Endothelial cell of umbilical vein (primary cell): ENCODE measurements around the gene SYT2. TPM values are rescaled to one million over a fixed set of nuclear protein-coding genes. Genes with fewer than 3 reads are reported as not detected.
"Not testable (repeated sequence)": the region's sequence is repeated elsewhere in the genome, so short reads cannot be mapped to it uniquely, and the experiment has no call there.

ENCODE experiments used
- BruUV-seq: library from RNA; stranded (reverse); fragments of 400-500 nt; replicated peaks from 2 replicates; lab custom pipeline; 2021; lab: Mats Ljungman, UMichigan
- CTCF ChIA-PET: fragments of 300-600, 350-600 bp; sonication (Branson Sonifier 250); formaldehyde crosslinking; loops from one replicate; lab custom pipeline; 2021; ENCODE audit warnings: antibody characterized with exemption, inconsistent platforms; lab: Charles Lee
- POLR2A ChIA-PET: fragments of 300-600, 350-600 bp; sonication (Branson Sonifier 250); formaldehyde crosslinking; loops from one replicate; lab custom pipeline; 2021; ENCODE audit warnings: antibody characterized with exemption, inconsistent platforms; lab: Charles Lee
- DNase-seq: peaks from one replicate; pipeline ENCODE4 v3.0.0-alpha.2; 2011; ENCODE audit warnings: low read depth, low spot score
- FAIRE-seq: peaks from 2 replicates; lab custom pipeline; 2011; peaks lifted over from hg19 to GRCh38; lab: Jason Lieb, UNC
- H2AFZ ChIP-seq: 2 replicates; pipeline ENCODE4 v1.6.0; 2012; ENCODE audit warnings: low read depth, low read length, control low read depth, inconsistent platforms
- H3K27ac ChIP-seq: 2 replicates; pipeline ENCODE4 v1.5.1; 2011; ENCODE audit warnings: low read depth, mild to moderate bottlenecking, control low read depth, low read length, moderate library complexity; ENCODE audit not compliant: insufficient read depth
- H3K27me3 ChIP-seq, 2 experiments: 2 replicates each; pipeline versions ENCODE4 v1.6.0 to v1.6.1; 2011; ENCODE audit warnings: low read length in 2 of 2, mixed read lengths in 1 of 2; ENCODE audit not compliant: control insufficient read depth in 2 of 2, insufficient read depth in 2 of 2
- H3K36me3 ChIP-seq, 2 experiments: 2 replicates in 1 of 2; 3 replicates in 1 of 2; pipeline ENCODE4 v1.5.1; 2011; ENCODE audit warnings: low read length in 2 of 2, mild to moderate bottlenecking in 1 of 2, moderate library complexity in 1 of 2; ENCODE audit not compliant: control insufficient read depth in 2 of 2, insufficient read depth in 2 of 2; ENCODE audit errors: extremely low read depth in 1 of 2
- H3K4me1 ChIP-seq: 3 replicates; pipeline ENCODE4 v1.5.1; 2011; ENCODE audit warnings: mild to moderate bottlenecking, low read length; ENCODE audit not compliant: control insufficient read depth, insufficient read depth; ENCODE audit errors: extremely low read depth
- H3K4me2 ChIP-seq: 2 replicates; pipeline ENCODE4 v1.6.1; 2011; ENCODE audit warnings: low read length, control low read depth, mixed read lengths; ENCODE audit not compliant: insufficient read depth
- H3K4me3 ChIP-seq, 3 experiments: fragments of 200-600 bp in 1 of 3; sonication (generic), shearing (Covaris generic) in 1 of 3; replicated peaks in 1 of 3; 2 replicates each; pipeline ENCODE4 v1.5.1; 2011 to 2016; ENCODE audit warnings: control low read depth in 3 of 3, low read length in 3 of 3, mild to moderate bottlenecking in 2 of 3, inconsistent platforms in 1 of 3, low read depth in 1 of 3, moderate library complexity in 1 of 3; ENCODE audit not compliant: insufficient read depth in 1 of 3
- H3K79me2 ChIP-seq: 2 replicates; pipeline ENCODE4 v1.6.0; 2012; ENCODE audit warnings: low read length, inconsistent platforms; ENCODE audit not compliant: control insufficient read depth, insufficient read depth
- H3K9ac ChIP-seq: replicated peaks from 2 replicates; pipeline ENCODE3; 2011; ENCODE audit warnings: low read length, control low read depth; ENCODE audit not compliant: insufficient read depth; ENCODE audit errors: extremely low read depth
- H3K9me1 ChIP-seq: replicated peaks from 3 replicates; pipeline ENCODE4 v1.6.0; 2011; ENCODE audit warnings: mild to moderate bottlenecking, low read length; ENCODE audit not compliant: control insufficient read depth, insufficient read depth; ENCODE audit errors: extremely low read depth
- H3K9me3 ChIP-seq: replicated peaks from 2 replicates; pipeline ENCODE4 v1.5.1; 2012; ENCODE audit warnings: low read length, inconsistent platforms; ENCODE audit not compliant: control insufficient read depth, insufficient read depth
- H4K20me1 ChIP-seq: replicated peaks from 2 replicates; pipeline ENCODE3; 2011; ENCODE audit warnings: mild to moderate bottlenecking, low read length; ENCODE audit not compliant: control insufficient read depth, insufficient read depth; ENCODE audit errors: extremely low read depth
- GATA2 ChIP-seq: IDR thresholded peaks from 2 replicates; pipeline ENCODE4 v1.7.0; 2011; ENCODE audit warnings: low read depth, mild to moderate bottlenecking, moderate library complexity, mixed read lengths, low read length; ENCODE audit not compliant: insufficient read length, insufficient read depth
- dilution Hi-C: fragments of 300-500 bp; cut with MboI; formaldehyde crosslinking; loops from one replicate; pipeline ENCODE4 v1.15.0; 2019; ENCODE audit warnings: low sequenced_read_pairs; ENCODE audit not compliant: extremely low pct_ligation_motif_present
- intact Hi-C: fragments of 100-400 bp; cut with micrococcal nuclease; formaldehyde crosslinking; loops from one replicate; pipeline ENCODE4 v1.10.0; 2022
- polyA plus RNA-seq, 4 experiments: library from polyadenylated mRNA; depleted of rRNA in 3 of 4; stranded (reverse) in 3 of 4; unstranded in 1 of 4; fragments of >200 nt; gene quantifications; 2 replicates each; pipeline versions ENCODE4 v1.2.1 to v1.2.3, GENCODE V29; 2011 to 2012; ENCODE audit warnings: missing spikeins in 1 of 4
- total RNA-seq: library from RNA; stranded (reverse); gene quantifications from 2 replicates; pipeline ENCODE4 v1.2.3, GENCODE V29; 2021
- TF ChIP-seq, protein P1 (sequence below): IDR thresholded peaks from 2 replicates; pipeline ENCODE4 v1.6.1; 2011; ENCODE audit not compliant: insufficient read depth, insufficient read length

The SYT2 gene
- total and polyA plus RNA-seq, 2 donors (not counting 3 experiments of a cell fraction or from before 2014, with no cell fraction given), result not detected

DNA sequence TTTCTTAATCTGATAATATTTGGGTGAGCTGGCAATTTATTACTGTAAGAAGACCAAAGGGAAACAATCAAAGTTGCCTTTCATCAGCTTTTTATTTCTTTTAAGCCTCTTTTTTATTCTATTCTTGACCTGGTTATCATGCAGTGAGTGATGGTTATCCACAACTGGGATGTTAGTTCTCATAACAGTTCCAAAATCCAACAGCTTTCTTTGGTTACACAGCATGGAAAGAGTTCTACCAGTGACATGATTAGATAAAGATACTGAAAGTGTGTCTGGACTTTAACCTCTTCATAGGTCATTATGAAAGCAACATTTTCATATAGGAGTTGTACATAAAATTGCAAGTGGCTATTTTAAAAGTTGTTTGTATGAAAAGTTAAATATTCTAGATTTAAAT lies 163.0 kb downstream of the SYT2 start:
- dilution Hi-C loops (no loop called here), intact Hi-C loops (no loop called here)
- BruUV-seq, result no TSS peak
- TF ChIP-seq, protein P1, sequence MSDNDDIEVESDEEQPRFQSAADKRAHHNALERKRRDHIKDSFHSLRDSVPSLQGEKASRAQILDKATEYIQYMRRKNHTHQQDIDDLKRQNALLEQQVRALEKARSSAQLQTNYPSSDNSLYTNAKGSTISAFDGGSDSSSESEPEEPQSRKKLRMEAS, result no peak
- no peak for TF ChIP-seq GATA2
- no peak overlapping the region for H3K4me3 ChIP-seq
- H3K27me3 ChIP-seq, result no peaks in the 10 kb centered on the region
- H3K9me1 ChIP-seq, result no peaks in the 10 kb centered on the region
- no peaks in the 10 kb centered on the region for H4K20me1 ChIP-seq
- no peaks in the 10 kb centered on the region for H3K79me2 ChIP-seq
- FAIRE-seq, result no peak
- H3K4me1 ChIP-seq, result no peaks in the 10 kb centered on the region
- H3K27ac ChIP-seq, result no peak overlapping the region
- no peak overlapping the region for H2AFZ ChIP-seq
- CTCF ChIA-PET, result interaction anchor here (1.3 kb wide), 1 partner anchor 53 kb away, joined by 4 read pairs; no protein-coding TSS in a partner anchor
- no peaks in the 10 kb centered on the region for H3K36me3 ChIP-seq
- H3K4me2 ChIP-seq, result no peak overlapping the region
- DNase-seq, result no peak
- H3K9me3 ChIP-seq, result no peaks in the 10 kb centered on the region
- no peak overlapping the region for H3K9ac ChIP-seq
- POLR2A ChIA-PET, result no interaction called here

DNA sequence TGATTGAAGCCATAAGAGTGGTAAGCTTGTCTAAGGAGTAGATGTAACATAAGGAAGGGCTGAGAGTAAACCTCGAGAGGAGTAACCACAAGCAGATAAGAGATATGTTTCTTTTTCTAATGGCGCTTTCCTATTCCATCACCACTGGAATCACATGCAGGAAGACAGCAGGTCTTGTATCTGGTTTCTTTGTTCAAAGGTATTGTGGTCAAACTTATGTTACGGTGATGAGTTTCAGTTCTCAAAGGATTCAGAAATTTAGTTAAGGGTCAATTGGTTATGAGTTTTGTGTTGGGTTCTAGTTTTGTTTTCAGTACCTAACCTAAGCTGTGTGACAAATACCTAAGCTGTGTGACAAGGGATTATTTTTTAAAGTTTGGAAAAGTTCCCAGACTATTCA lies 163.5 kb downstream of the SYT2 start:
- intact Hi-C loops, H3K79me2 ChIP-seq, POLR2A ChIA-PET, H3K27me3 ChIP-seq, H3K36me3 ChIP-seq, H3K9ac ChIP-seq, H3K27ac ChIP-seq, H3K4me1 ChIP-seq, H3K4me3 ChIP-seq, H3K4me2 ChIP-seq, H2AFZ ChIP-seq, H3K9me3 ChIP-seq, dilution Hi-C loops, H4K20me1 ChIP-seq, H3K9me1 ChIP-seq, DNase-seq, FAIRE-seq, BruUV-seq: not testable (repeated sequence)
- CTCF ChIA-PET, result interaction anchor here (1.3 kb wide), 1 partner anchor 54 kb away, joined by 4 read pairs; no protein-coding TSS in a partner anchor

DNA sequence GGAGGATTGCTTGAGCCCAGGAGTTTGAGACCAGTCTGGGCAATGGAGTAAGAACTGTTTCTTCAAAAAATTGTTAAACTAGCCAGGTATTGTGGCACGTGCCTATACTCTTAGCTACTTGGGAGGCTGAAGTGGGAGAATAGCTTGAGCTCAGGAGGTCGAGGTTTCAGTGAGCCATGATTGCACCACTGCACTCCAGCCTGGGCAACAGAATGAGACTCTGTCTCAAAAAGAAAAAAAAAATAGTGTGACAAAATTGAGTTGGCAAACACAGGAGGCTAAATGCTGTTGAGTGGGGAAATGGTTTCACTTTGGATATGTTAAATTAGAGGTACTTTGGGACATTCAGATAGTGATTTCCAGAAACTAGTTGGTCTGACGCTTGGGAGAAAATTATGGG lies 163.9 kb downstream of the SYT2 start:
- CTCF ChIA-PET, POLR2A ChIA-PET, FAIRE-seq: not testable (repeated sequence)

DNA sequence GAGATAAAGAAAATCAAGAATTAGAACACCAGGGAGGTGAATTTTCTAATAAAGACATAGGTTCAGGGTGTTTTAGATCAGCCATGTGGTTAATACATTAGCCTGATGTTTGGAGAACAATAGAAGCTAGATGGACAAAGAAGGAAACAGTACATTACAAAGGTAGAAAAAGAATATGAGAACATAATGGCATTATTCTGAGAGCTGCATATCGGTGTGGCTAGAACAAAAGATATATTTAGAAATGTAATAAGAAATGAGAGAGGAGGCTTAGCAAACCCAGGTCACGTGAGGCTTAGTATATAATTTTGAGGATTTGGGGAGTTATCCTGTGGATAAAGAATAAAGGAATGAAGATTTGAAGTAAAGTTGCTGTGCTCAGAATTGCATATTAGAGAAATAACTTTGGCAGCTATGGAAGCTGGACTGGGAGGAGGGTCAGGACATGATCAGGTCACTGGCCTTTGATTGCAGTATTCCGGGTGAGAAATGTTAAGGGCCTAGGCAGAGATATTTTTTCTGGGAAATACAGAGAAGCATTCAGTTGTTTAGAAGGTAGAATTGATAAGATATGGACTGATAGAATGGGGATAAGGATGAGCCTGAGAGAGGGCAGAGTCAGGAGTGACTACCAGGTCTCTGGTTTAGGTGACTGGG lies 164.5 kb downstream of the SYT2 start:
- intact Hi-C loops, BruUV-seq, H3K27me3 ChIP-seq, POLR2A ChIA-PET, H3K79me2 ChIP-seq, DNase-seq, H3K4me2 ChIP-seq, H3K9me1 ChIP-seq, H3K9ac ChIP-seq, H3K4me3 ChIP-seq, FAIRE-seq, H3K4me1 ChIP-seq, CTCF ChIA-PET, H3K9me3 ChIP-seq, H3K27ac ChIP-seq, dilution Hi-C loops, H2AFZ ChIP-seq, H3K36me3 ChIP-seq, H4K20me1 ChIP-seq: not testable (repeated sequence)

More for the DNA sequence above, 163.9 kb downstream of the SYT2 start:
- H3K79me2 ChIP-seq, H3K27ac ChIP-seq, H4K20me1 ChIP-seq, H3K9me1 ChIP-seq, BruUV-seq, dilution Hi-C loops, H3K4me2 ChIP-seq, H3K9ac ChIP-seq, H3K36me3 ChIP-seq, H3K4me1 ChIP-seq, H2AFZ ChIP-seq, DNase-seq, H3K27me3 ChIP-seq, H3K9me3 ChIP-seq, intact Hi-C loops, H3K4me3 ChIP-seq: not testable (repeated sequence)
